ENCODE measurements around the gene ZNF414.

DNA sequence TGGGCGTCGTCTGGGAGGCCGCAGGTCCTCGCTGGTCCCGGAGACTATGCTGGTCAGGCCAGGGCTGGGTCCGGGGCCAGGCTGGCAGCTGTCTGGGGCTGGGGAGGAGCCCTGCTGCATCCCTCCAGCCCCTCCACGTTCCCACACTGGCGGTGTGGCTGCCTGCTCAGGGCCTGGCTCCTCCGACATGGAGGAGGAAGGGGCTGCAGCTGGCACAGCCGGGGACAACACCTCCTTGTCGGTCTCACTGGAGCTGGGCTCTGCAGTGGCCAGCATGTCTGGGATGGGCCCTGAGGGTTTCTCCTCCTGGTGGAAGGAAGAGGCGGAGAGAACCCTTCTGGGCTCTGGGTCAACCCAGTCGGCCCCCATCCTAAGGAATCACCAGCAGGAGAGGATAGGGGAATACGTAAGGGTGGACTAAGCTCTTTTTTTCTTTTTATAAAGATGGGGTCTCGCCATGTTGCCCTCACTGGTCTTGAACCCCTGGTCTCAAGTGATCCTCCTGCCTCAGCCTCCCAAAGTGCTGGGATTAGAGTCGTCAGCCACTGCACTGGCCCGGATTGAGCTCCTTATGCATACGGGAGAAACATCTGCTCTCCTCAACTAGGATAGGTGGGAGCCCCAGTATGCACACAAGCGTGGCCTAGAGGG lies 806 bp downstream of the ZNF414 start:
- no peak for TF ChIP-seq RAD21 (IDR thresholded peaks at IDR 0.05; ENCODE audit: low read length)
- TF ChIP-seq POLR2A (IDR thresholded peaks at IDR 0.05; ENCODE audit: low read depth, low read length) = no peak

Measured in IMR-90 (cell line).